CD8-positive, alpha-beta memory T cell (primary cell): ENCODE data around the gene DDAH1. TPM values are rescaled to one million over a fixed set of nuclear protein-coding genes. Genes with fewer than 3 reads are reported as not detected.
A peak's percentile ranks its signal among the peaks of the same experiment; 100 is the strongest.

Experiments
- CTCF ChIA-PET: fragments of 350-600 bp; sonication (Branson Sonifier 250); formaldehyde crosslinking; loops from one replicate; lab custom pipeline; 2021; ENCODE audit warnings: antibody characterized with exemption; lab: Charles Lee
- POLR2A ChIA-PET: fragments of 350-600 bp; sonication (Branson Sonifier 250); formaldehyde crosslinking; loops from one replicate; lab custom pipeline; 2021; ENCODE audit warnings: antibody characterized with exemption; lab: Charles Lee
- DNase-seq, 5 donors: peaks; one replicate each; pipeline versions ENCODE4 v3.0.0 to v3.0.0-alpha.2; 2020 to 2022; ENCODE audit warnings: mixed read lengths in 1 of 5
- H3K27ac ChIP-seq: one replicate; pipeline ENCODE4 v1.7.0; 2013; ENCODE audit warnings: low read depth, mild to moderate bottlenecking, low read length, moderate library complexity
- H3K27me3 ChIP-seq: 2 replicates; pipeline ENCODE4 v1.7.0; 2013; ENCODE audit warnings: low read length, mild to moderate bottlenecking; ENCODE audit not compliant: insufficient read depth, poor library complexity, severe bottlenecking
- H3K36me3 ChIP-seq: 2 replicates; pipeline ENCODE4 v1.7.0; 2013; ENCODE audit warnings: mild to moderate bottlenecking, low read length, moderate library complexity; ENCODE audit not compliant: insufficient read depth
- H3K4me1 ChIP-seq: 2 replicates; pipeline ENCODE4 v1.7.0; 2013; ENCODE audit warnings: mild to moderate bottlenecking, low read length, moderate library complexity; ENCODE audit not compliant: insufficient read depth
- H3K4me3 ChIP-seq: 2 replicates; pipeline ENCODE4 v1.7.0; 2013; ENCODE audit warnings: mild to moderate bottlenecking, low read length
- H3K9me3 ChIP-seq: 2 replicates; pipeline ENCODE4 v1.7.0; 2013; ENCODE audit warnings: mild to moderate bottlenecking, low read length
- H3K27ac Mint-ChIP-seq, 8 donors: one replicate each; pipeline ENCODE4 v1.8.0; 2020 to 2021; ENCODE audit warnings: mixed read lengths in 8 of 8, mild to moderate bottlenecking in 6 of 8, inconsistent platforms in 3 of 8, moderate library complexity in 3 of 8
- H3K27me3 Mint-ChIP-seq, 2 donors: one replicate each; pipeline ENCODE4 v1.8.0; 2020 to 2021; ENCODE audit warnings: mixed read lengths in 2 of 2, mild to moderate bottlenecking in 1 of 2, moderate library complexity in 1 of 2
- H3K36me3 Mint-ChIP-seq, 3 donors: one replicate each; pipeline ENCODE4 v1.8.0; 2020 to 2021; ENCODE audit warnings: mixed read lengths in 3 of 3, inconsistent platforms in 1 of 3, mild to moderate bottlenecking in 1 of 3
- H3K4me1 Mint-ChIP-seq, 3 donors: one replicate each; pipeline ENCODE4 v1.8.0; 2020 to 2021; ENCODE audit warnings: mixed read lengths in 3 of 3, inconsistent platforms in 1 of 3, mild to moderate bottlenecking in 1 of 3
- H3K4me3 Mint-ChIP-seq, 7 donors: one replicate each; pipeline ENCODE4 v1.8.0; 2020 to 2021; ENCODE audit warnings: mixed read lengths in 7 of 7, mild to moderate bottlenecking in 6 of 7, moderate library complexity in 4 of 7, inconsistent platforms in 2 of 7
- H3K9me3 Mint-ChIP-seq, 5 donors: one replicate each; pipeline ENCODE4 v1.8.0; 2020 to 2022; ENCODE audit warnings: mixed read lengths in 5 of 5, mild to moderate bottlenecking in 3 of 5, moderate library complexity in 2 of 5, inconsistent platforms in 1 of 5
- polyA plus RNA-seq: library from polyadenylated mRNA; unstranded; fragments of 300-500 nt; fragmentation: Illumina TruSeq; gene quantifications from one replicate; pipeline ENCODE4 v1.2.3, GENCODE V29; 2021
- total RNA-seq, 2 experiments: library from RNA; stranded (reverse); gene quantifications; one replicate each; pipeline ENCODE4 v1.2.3, GENCODE V29; 2021

Gene DDAH1
- total and polyA plus RNA-seq, 3 experiments from 2014 or later, result not detected

DNA sequence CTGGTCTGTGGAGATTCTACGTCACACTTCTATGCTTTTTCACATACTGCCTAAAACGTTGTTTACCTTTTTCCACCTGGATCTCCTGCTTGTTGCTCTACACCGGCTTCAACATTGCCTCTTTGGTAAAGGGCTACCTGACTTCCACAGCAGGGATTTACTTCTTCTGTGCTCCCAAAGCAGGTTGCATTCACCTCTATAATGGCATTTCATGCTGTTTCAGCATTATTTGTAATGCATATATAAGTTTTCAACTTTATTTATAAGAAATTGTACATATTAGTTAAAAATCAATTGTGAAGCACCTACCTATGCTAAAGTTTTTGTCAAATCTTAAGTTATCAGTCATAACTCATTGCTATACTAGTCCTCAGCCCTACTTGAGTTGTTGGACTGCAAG is 55.4 kb downstream of the DDAH1 start:
- Mint-ChIP-seq H3K27ac (peak overlapping the region in 1 of 8 donors; percentile 38), H3K36me3 (no peaks in the 10 kb centered on the region), H3K4me1 (no peaks in the 10 kb centered on the region), H3K27me3 (peaks cover 0 to 10% of the 10 kb centered on the region in 2 donors), H3K9me3 (no peaks in the 10 kb centered on the region), H3K4me3 (no peak overlapping the region)
- H3K4me3 ChIP-seq, result no peak overlapping the region
- no peak overlapping the region for H3K27ac ChIP-seq
- no peaks in the 10 kb centered on the region for H3K9me3 ChIP-seq
- H3K36me3 ChIP-seq, result no peaks in the 10 kb centered on the region
- ChIA-PET CTCF (no interaction called here), POLR2A (no interaction called here)
- no peak for DNase-seq
- no peaks in the 10 kb centered on the region for H3K4me1 ChIP-seq
- no peaks in the 10 kb centered on the region for H3K27me3 ChIP-seq

DNA sequence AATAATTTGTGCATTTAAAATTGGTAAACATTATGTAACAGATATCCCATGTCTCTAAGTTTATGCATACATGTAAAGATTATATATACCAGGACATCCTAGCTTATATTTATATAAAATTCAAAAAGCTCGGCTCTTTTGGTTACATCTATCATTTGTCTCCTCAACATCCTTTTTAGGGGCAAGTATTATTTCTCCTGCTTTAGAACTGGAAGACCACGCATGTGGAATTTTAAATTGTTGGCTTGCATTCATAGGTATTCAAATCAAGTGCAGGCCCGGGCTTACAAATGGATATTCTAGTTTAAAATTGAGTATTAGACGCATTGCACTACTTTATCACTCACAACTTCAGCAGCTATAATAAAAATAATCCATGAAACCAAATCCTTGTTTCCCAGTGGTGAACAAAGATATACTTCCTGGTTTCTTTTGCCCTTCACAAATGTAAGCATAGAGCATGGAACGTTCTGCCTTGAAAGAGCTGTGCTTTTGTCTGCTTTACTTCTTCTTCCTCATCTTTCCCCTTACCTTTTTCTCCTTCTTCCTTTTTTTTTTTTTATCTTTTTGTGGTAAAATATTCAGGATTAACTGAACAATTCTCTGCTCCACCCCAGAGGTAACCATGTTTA is 57.1 kb downstream of the DDAH1 start:
- ChIA-PET CTCF (no interaction called here), POLR2A (no interaction called here)
- H3K36me3 ChIP-seq, result no peaks in the 10 kb centered on the region
- no peak overlapping the region for H3K4me3 ChIP-seq
- peaks cover 0 to 4% of the 10 kb centered on the region in 2 donors for H3K27me3 Mint-ChIP-seq
- H3K9me3 Mint-ChIP-seq, result no peaks in the 10 kb centered on the region
- DNase-seq, result no peak
- no peak overlapping the region for H3K27ac ChIP-seq
- no peaks in the 10 kb centered on the region for H3K27me3 ChIP-seq
- no peaks in the 10 kb centered on the region for H3K4me1 ChIP-seq
- H3K9me3 ChIP-seq, result no peaks in the 10 kb centered on the region
- H3K27ac Mint-ChIP-seq, result no peak overlapping the region
- H3K4me1 Mint-ChIP-seq, result no peaks in the 10 kb centered on the region
- no peaks in the 10 kb centered on the region for H3K36me3 Mint-ChIP-seq
- H3K4me3 Mint-ChIP-seq, result no peak overlapping the region

DNA sequence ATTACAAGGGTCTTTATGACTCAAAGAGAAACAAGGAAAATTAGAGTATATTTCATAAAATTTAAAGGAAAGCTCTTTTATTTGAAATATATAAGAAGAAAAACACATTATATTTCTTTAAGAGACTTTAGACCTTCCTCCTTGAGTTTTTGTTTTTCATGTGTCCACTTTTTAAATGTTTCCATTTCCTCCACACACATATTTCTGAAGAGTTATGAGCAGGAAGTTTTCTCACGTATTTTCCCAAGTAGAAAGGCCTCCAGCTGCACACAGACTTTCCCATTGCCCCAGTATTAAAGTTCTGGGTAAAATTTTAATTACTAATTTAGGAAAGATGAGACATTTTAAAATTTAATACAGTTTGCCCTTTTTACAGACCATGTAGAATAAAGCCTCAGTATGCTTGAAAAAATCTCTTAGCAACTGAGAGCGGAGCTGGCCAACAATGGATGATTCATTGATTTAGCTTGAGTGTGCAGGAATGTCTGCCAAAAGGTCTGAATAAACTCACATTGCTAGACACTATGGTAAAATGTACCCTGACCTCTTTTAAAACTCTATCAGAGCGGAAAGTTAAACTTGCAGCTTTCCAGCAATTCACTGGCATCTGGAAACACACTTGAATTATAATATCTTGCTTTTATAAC is 57.9 kb downstream of the DDAH1 start:
- Mint-ChIP-seq H3K36me3 (no peaks in the 10 kb centered on the region), H3K4me1 (no peaks in the 10 kb centered on the region), H3K4me3 (no peak overlapping the region), H3K27me3 (peaks cover 0 to 4% of the 10 kb centered on the region in 2 donors), H3K9me3 (no peaks in the 10 kb centered on the region), H3K27ac (no peak overlapping the region)
- H3K9me3 ChIP-seq, result no peaks in the 10 kb centered on the region
- no peaks in the 10 kb centered on the region for H3K4me1 ChIP-seq
- no peak overlapping the region for H3K4me3 ChIP-seq
- ChIA-PET CTCF (no interaction called here), POLR2A (no interaction called here)
- H3K27ac ChIP-seq, result no peak overlapping the region
- H3K27me3 ChIP-seq, result no peaks in the 10 kb centered on the region
- H3K36me3 ChIP-seq, result no peaks in the 10 kb centered on the region
- DNase-seq, result no peak

DNA sequence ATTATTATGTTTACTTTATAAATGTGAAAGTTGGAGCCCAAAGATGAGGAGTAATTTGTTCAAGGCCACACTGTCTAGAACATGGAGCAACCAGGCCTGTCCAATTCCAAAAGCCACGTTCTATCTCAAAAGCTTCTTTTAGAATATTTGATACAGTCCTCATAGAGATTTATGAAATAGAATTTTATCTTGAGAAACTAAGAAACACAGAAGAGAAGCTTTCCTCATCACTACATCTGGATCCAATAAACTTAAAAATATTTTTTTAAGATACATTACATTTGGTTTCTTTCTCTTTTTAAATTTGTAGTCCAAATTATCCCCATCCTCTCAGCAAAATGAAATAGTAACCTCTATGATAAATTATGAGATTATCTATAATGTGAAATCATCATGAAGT is 58.9 kb downstream of the DDAH1 start:
- no peaks in the 10 kb centered on the region for H3K9me3 Mint-ChIP-seq

DNA sequence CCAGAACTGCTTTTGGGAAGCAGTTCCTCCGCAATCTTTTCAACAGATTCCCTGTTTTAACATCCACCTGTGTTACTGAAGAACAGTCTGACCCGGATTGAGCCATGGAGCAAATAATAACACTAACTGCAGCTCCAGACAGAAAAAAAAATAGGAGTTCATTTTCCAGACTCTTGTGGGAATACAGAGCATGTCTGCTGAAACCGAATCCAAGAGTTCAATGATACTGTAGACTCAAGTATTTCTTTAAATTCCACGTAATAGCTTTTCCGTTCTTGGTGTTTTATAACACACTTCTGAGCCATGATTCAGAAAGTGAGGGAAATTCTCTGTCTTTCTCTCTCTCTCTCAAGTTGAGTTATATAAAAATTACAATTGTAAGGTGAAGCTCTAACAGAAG is 60.6 kb downstream of the DDAH1 start:
- no peaks in the 10 kb centered on the region for H3K36me3 Mint-ChIP-seq
- Histone ChIP-seq H3K27me3 (no peaks in the 10 kb centered on the region), H3K36me3 (no peaks in the 10 kb centered on the region), H3K9me3 (no peaks in the 10 kb centered on the region), H3K4me1 (no peaks in the 10 kb centered on the region), H3K4me3 (no peak overlapping the region), H3K27ac (no peak overlapping the region)
- no peaks in the 10 kb centered on the region for H3K27me3 Mint-ChIP-seq
- no peak for DNase-seq
- ChIA-PET POLR2A (no interaction called here), CTCF (no interaction called here)
- no peaks in the 10 kb centered on the region for H3K9me3 Mint-ChIP-seq
- H3K27ac Mint-ChIP-seq, result no peak overlapping the region
- H3K4me1 Mint-ChIP-seq, result no peaks in the 10 kb centered on the region
- no peak overlapping the region for H3K4me3 Mint-ChIP-seq

More for the DNA sequence above, 58.9 kb downstream of the DDAH1 start:
- Histone ChIP-seq H3K27ac (no peak overlapping the region), H3K9me3 (no peaks in the 10 kb centered on the region), H3K4me3 (no peak overlapping the region), H3K36me3 (no peaks in the 10 kb centered on the region), H3K27me3 (no peaks in the 10 kb centered on the region), H3K4me1 (no peaks in the 10 kb centered on the region)
- Mint-ChIP-seq H3K4me3 (no peak overlapping the region), H3K27ac (no peak overlapping the region), H3K27me3 (peaks cover 0 to 4% of the 10 kb centered on the region in 2 donors), H3K36me3 (no peaks in the 10 kb centered on the region), H3K4me1 (no peaks in the 10 kb centered on the region)
- POLR2A ChIA-PET, result no interaction called here
- CTCF ChIA-PET, result no interaction called here
- no peak for DNase-seq

DNA sequence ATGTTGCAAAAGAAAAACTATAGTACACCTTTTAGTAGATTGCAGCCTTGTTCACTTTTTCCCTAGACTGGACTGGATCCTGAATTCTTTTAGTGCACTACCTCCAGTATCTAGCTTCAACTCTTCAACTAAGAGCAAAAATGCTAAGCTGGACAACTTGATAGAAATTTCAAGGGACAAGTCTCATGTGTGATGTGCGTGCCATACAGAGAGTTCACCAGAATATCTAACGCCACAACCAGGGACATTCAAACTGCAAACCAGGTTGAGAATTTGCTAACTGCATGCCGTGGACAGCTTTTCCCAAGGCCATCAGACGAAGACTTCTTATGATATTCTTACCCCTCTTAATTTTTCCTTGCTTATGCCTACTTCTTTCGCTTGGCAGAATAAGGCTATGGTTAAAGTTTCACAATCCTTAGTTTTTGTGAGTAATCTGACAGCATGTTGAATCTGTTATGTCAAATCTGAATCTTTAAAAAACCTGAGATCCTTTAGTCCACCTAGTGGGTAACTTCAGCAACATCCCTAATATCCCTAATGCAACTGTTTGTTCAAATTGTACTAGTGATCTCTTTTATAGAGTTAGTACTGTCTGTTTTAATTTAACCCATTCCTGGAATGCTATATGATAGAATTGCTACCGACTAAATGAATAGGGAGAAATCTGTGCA is 66.4 kb downstream of the DDAH1 start:
- Mint-ChIP-seq H3K27ac (no peak overlapping the region), H3K4me1 (no peaks in the 10 kb centered on the region), H3K27me3 (no peaks in the 10 kb centered on the region), H3K36me3 (no peaks in the 10 kb centered on the region), H3K4me3 (no peak overlapping the region), H3K9me3 (no peaks in the 10 kb centered on the region)
- H3K4me3 ChIP-seq, result no peak overlapping the region
- H3K27ac ChIP-seq, result no peak overlapping the region
- H3K4me1 ChIP-seq, result no peaks in the 10 kb centered on the region
- no peaks in the 10 kb centered on the region for H3K9me3 ChIP-seq
- ChIA-PET CTCF (no interaction called here), POLR2A (no interaction called here)
- DNase-seq, result no peak
- no peaks in the 10 kb centered on the region for H3K36me3 ChIP-seq
- no peaks in the 10 kb centered on the region for H3K27me3 ChIP-seq

DNA sequence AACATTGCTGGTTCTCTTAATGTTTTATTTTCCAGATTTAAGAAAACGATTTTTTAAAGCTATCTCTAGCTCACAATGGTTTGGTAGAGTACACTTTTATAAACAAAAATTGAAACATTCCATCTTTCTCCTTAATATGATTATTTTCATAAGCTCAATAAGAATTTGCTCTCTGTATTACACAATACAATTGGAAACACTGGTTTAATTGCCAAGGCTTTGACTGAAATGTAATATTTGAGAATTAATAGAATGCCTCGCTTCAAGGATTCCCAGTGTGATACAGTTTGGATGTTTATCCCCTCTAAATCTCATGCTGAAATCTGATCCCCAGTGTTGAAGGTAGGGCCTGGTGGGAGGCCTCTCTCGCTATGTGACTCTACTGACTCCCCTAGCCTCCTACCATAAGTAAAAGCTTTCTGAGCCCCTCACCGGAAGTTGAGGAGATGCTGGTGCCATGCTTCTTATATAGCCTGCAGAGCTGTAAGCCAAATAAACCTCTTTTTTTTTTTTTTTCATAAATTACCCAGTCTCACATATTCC is 67.4 kb downstream of the DDAH1 start:
- Histone ChIP-seq H3K36me3 (no peaks in the 10 kb centered on the region), H3K27me3 (no peaks in the 10 kb centered on the region), H3K4me1 (no peaks in the 10 kb centered on the region), H3K27ac (no peak overlapping the region), H3K9me3 (no peaks in the 10 kb centered on the region), H3K4me3 (no peak overlapping the region)
- Mint-ChIP-seq H3K27ac (peak overlapping the region in 1 of 8 donors; percentile 8), H3K36me3 (no peaks in the 10 kb centered on the region), H3K9me3 (no peaks in the 10 kb centered on the region), H3K27me3 (peaks cover 2 to 4% of the 10 kb centered on the region in 2 donors), H3K4me1 (no peaks in the 10 kb centered on the region), H3K4me3 (no peak overlapping the region)
- POLR2A ChIA-PET, result no interaction called here
- CTCF ChIA-PET, result no interaction called here
- no peak for DNase-seq

DNA sequence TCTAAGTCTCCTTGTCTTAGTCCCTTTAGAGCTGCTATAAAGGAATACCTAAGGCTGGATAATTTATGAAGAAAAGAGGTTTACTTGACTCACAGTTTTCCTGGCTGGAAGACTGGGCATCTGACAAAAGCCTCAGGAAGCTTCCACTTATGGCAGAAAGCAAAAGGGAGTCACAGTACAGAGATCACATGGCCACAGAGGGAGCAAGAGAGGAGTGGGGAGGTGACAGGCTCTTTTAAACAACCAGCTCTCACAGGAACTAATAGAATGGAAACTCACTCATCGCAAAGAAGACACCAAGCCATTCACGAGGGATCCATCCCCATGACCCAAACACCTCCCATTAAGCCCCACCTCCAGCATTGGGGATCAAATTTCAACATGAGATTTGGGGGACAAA is 68.8 kb downstream of the DDAH1 start:
- H3K27me3 Mint-ChIP-seq, result peaks cover 6 to 7% of the 10 kb centered on the region in 2 donors
- Histone ChIP-seq H3K27ac (no peak overlapping the region), H3K27me3 (no peaks in the 10 kb centered on the region), H3K4me1 (no peaks in the 10 kb centered on the region), H3K9me3 (no peaks in the 10 kb centered on the region), H3K4me3 (no peak overlapping the region), H3K36me3 (no peaks in the 10 kb centered on the region)
- no peak for DNase-seq
- ChIA-PET POLR2A (no interaction called here), CTCF (no interaction called here)
- no peaks in the 10 kb centered on the region for H3K36me3 Mint-ChIP-seq
- H3K4me3 Mint-ChIP-seq, result no peak overlapping the region
- no peaks in the 10 kb centered on the region for H3K4me1 Mint-ChIP-seq
- no peak overlapping the region for H3K27ac Mint-ChIP-seq
- H3K9me3 Mint-ChIP-seq, result no peaks in the 10 kb centered on the region
